ENCODE data around the gene SEMA6D.
"Not testable (repeated sequence)": the region's sequence is repeated elsewhere in the genome, so short reads cannot be mapped to it uniquely, and the experiment has no call there.

The SEMA6D gene

GRCh38 chr15:47728886-47729285, 11.6 kb downstream of the SEMA6D start:
- TF ChIP-seq CTCF (IDR thresholded peaks at IDR 0.05; ENCODE audit: low read depth, low read length, missing control alignments): no peak
- DNase-seq (ENCODE audit: extremely low read depth, low read depth): no peak
- H3K4me3 ChIP-seq (replicated peaks; ENCODE audit: low read depth, low read length): no peak overlapping the region

GRCh38 chr15:47731230-47731629, 13.9 kb downstream of the SEMA6D start:
- no peak overlapping the region for H3K4me3 ChIP-seq (replicated peaks; ENCODE audit: low read depth, low read length)
- TF ChIP-seq CTCF (IDR thresholded peaks at IDR 0.05; ENCODE audit: low read depth, low read length, missing control alignments): no peak
- no peak for DNase-seq (ENCODE audit: extremely low read depth, low read depth)

GRCh38 chr15:47732248-47732647, 14.9 kb downstream of the SEMA6D start:
- no peak for DNase-seq (ENCODE audit: extremely low read depth, low read depth)
- no peak for TF ChIP-seq CTCF (IDR thresholded peaks at IDR 0.05; ENCODE audit: low read depth, low read length, missing control alignments)
- H3K4me3 ChIP-seq (replicated peaks; ENCODE audit: low read depth, low read length): no peak overlapping the region

GRCh38 chr15:47733085-47733484, 15.8 kb downstream of the SEMA6D start:
- TF ChIP-seq CTCF (IDR thresholded peaks at IDR 0.05; ENCODE audit: low read depth, low read length, missing control alignments): no peak
- no peak for DNase-seq (ENCODE audit: extremely low read depth, low read depth)
- no peak overlapping the region for H3K4me3 ChIP-seq (replicated peaks; ENCODE audit: low read depth, low read length)

- TF ChIP-seq CTCF (IDR thresholded peaks at IDR 0.05; ENCODE audit: low read depth, low read length, missing control alignments): no peak
- DNase-seq (ENCODE audit: extremely low read depth, low read depth): no peak
- H3K4me3 ChIP-seq (replicated peaks; ENCODE audit: low read depth, low read length): no peak overlapping the region
These were observed 19.0 kb downstream of the SEMA6D start for GRCh38 chr15:47736143-47736786.

- no peak overlapping the region for H3K4me3 ChIP-seq (replicated peaks; ENCODE audit: low read depth, low read length)
- DNase-seq (ENCODE audit: extremely low read depth, low read depth): no peak
These were observed 20.2 kb downstream of the SEMA6D start for GRCh38 chr15:47737477-47737876.

GRCh38 chr15:47738144-47738825, 21.0 kb downstream of the SEMA6D start:
- DNase-seq (ENCODE audit: extremely low read depth, low read depth); H3K4me3 ChIP-seq (replicated peaks; ENCODE audit: low read depth, low read length): not testable (repeated sequence)

More at GRCh38 chr15:47737477-47737876, 20.2 kb downstream of the SEMA6D start:
- no peak for TF ChIP-seq CTCF (IDR thresholded peaks at IDR 0.05; ENCODE audit: low read depth, low read length, missing control alignments)
